B cell (primary cell): ENCODE data around the gene TUBB4B. TPM values are rescaled to one million over a fixed set of nuclear protein-coding genes. Genes with fewer than 3 reads are reported as not detected.

ENCODE experiments used
- ATAC-seq: fragments of 200-7000 bp; cut with Tn5 transposase; one replicate; pipeline ENCODE4 v1.10.0; 2021; ENCODE audit warnings: low read depth, mild to moderate bottlenecking, moderate number of reproducible peaks, moderate library complexity
- CTCF ChIA-PET: fragments of 350-600 bp; sonication (Branson Sonifier 250); formaldehyde crosslinking; loops from one replicate; lab custom pipeline; 2021; ENCODE audit warnings: antibody characterized with exemption, inconsistent platforms; lab: Charles Lee
- POLR2A ChIA-PET: fragments of 350-600 bp; sonication (Branson Sonifier 250); formaldehyde crosslinking; loops from one replicate; lab custom pipeline; 2021; ENCODE audit warnings: antibody characterized with exemption; lab: Charles Lee
- DNase-seq: peaks from one replicate; pipeline ENCODE4 v3.0.0; 2013
- H2AFZ ChIP-seq: 2 replicates; pipeline ENCODE4 v1.6.1; 2012; ENCODE audit warnings: mild to moderate bottlenecking, low read depth, low read length; ENCODE audit not compliant: insufficient read depth, poor library complexity, severe bottlenecking
- H3K27ac ChIP-seq, 2 donors: 1 replicate in 1 of 2; 2 replicates in 1 of 2; pipeline ENCODE4 v1.5.1; 2012 to 2013; ENCODE audit warnings: low read length in 2 of 2, mild to moderate bottlenecking in 2 of 2, moderate library complexity in 1 of 2
- H3K27me3 ChIP-seq, 4 experiments: fragments of 200-600 bp in 1 of 4; sonication (generic) in 1 of 4; replicated peaks in 1 of 4; 1 replicate in 2 of 4; 2 replicates in 2 of 4; pipeline versions ENCODE4 v1.6.1 to v1.7.0; 2013 to 2016; ENCODE audit warnings: low read length in 3 of 4, mild to moderate bottlenecking in 2 of 4, mixed read lengths in 1 of 4, moderate library complexity in 1 of 4; ENCODE audit not compliant: insufficient read depth in 4 of 4, control insufficient read depth in 3 of 4; ENCODE audit errors: control extremely low read depth in 1 of 4
- H3K36me3 ChIP-seq, 2 experiments: replicated peaks in 1 of 2; 1 replicate in 1 of 2; 2 replicates in 1 of 2; pipeline versions ENCODE4 v1.6.1 to v1.7.1; 2013; ENCODE audit warnings: low read length in 1 of 2; ENCODE audit not compliant: insufficient read depth in 2 of 2, control insufficient read depth in 1 of 2; ENCODE audit errors: control extremely low read depth in 1 of 2, extremely low read depth in 1 of 2
- H3K4me1 ChIP-seq, 2 donors: fragments of 200-600 bp in 1 of 2; sonication (generic) in 1 of 2; 1 replicate in 1 of 2; 2 replicates in 1 of 2; pipeline versions ENCODE4 v1.5.1 to v1.6.1; 2013 to 2017; ENCODE audit warnings: low read length in 2 of 2; ENCODE audit not compliant: control insufficient read depth in 2 of 2, insufficient read depth in 2 of 2
- H3K4me2 ChIP-seq: replicated peaks from 2 replicates; pipeline ENCODE3; 2012; ENCODE audit warnings: mild to moderate bottlenecking, low read depth, low read length; ENCODE audit not compliant: poor library complexity, severe bottlenecking
- H3K4me3 ChIP-seq, 5 experiments: fragments of 200-600 bp in 1 of 5; sonication (generic) in 1 of 5; 1 replicate in 3 of 5; 2 replicates in 2 of 5; pipeline versions ENCODE4 v1.5.1 to v1.7.0; 2011 to 2016; ENCODE audit warnings: low read length in 4 of 5, mild to moderate bottlenecking in 4 of 5, low read depth in 2 of 5, control low read depth in 1 of 5, moderate library complexity in 1 of 5; ENCODE audit not compliant: insufficient read depth in 1 of 5; ENCODE audit errors: control extremely low read depth in 1 of 5, extremely low read depth in 1 of 5
- H3K79me2 ChIP-seq: fragments of 200-600 bp; sonication (generic); one replicate; pipeline ENCODE4 v1.6.0; 2016; ENCODE audit warnings: low read length; ENCODE audit not compliant: control insufficient read depth, insufficient read depth
- H3K9ac ChIP-seq: fragments of 200-600 bp; sonication (generic); 2 replicates; pipeline ENCODE4 v1.6.1; 2017; ENCODE audit warnings: mild to moderate bottlenecking, low read length, moderate library complexity
- H3K9me3 ChIP-seq, 3 donors: one replicate each; pipeline versions ENCODE4 v1.6.1 to v1.7.1; 2013; ENCODE audit warnings: low read length in 2 of 3; ENCODE audit not compliant: control insufficient read depth in 2 of 3, insufficient read depth in 1 of 3; ENCODE audit errors: control extremely low read depth in 1 of 3
- H4K20me1 ChIP-seq: 2 replicates; pipeline ENCODE4 v1.6.0; 2012; ENCODE audit warnings: mild to moderate bottlenecking, low read length; ENCODE audit not compliant: insufficient read depth, control insufficient read depth, poor library complexity, severe bottlenecking
- H3K27ac Mint-ChIP-seq: one replicate; pipeline ENCODE4 v1.8.0; 2021; ENCODE audit warnings: mixed read lengths
- H3K27me3 Mint-ChIP-seq: one replicate; pipeline ENCODE4 v1.8.0; 2021; ENCODE audit warnings: mixed read lengths
- H3K4me1 Mint-ChIP-seq: one replicate; pipeline ENCODE4 v1.8.0; 2021; ENCODE audit warnings: mixed read lengths
- H3K4me3 Mint-ChIP-seq: one replicate; pipeline ENCODE4 v1.8.0; 2021; ENCODE audit warnings: mixed read lengths
- H3K9me3 Mint-ChIP-seq: one replicate; pipeline ENCODE4 v1.8.0; 2022; ENCODE audit warnings: mixed read lengths; ENCODE audit not compliant: insufficient read depth
- CTCF ChIP-seq: fragments of 200-600 bp; IDR thresholded peaks from one replicate; pipeline ENCODE4 v1.8.0; 2022; ENCODE audit warnings: antibody characterized with exemption, mild to moderate bottlenecking
- EZH2 ChIP-seq: IDR thresholded peaks from 2 replicates; pipeline ENCODE4 v1.6.1; 2012; ENCODE audit warnings: borderline replicate concordance, low read depth, mild to moderate bottlenecking, moderate library complexity, low read length; ENCODE audit not compliant: insufficient read depth, poor library complexity, severe bottlenecking
- WGBS: methylation state at CpG from one replicate; pipeline ENCODE4 v1.1.5; 2013; ENCODE audit warnings: missing lambda C conversion rate; ENCODE audit not compliant: insufficient coverage; 5-methylcytosine and 5-hydroxymethylcytosine counted together
- intact Hi-C: fragments of 100-400 bp; cut with micrococcal nuclease; formaldehyde crosslinking; loops from one replicate; pipeline ENCODE4 v1.10.0; 2022
- polyA plus RNA-seq: library from polyadenylated mRNA; depleted of rRNA; stranded (reverse); fragments of >200 nt; gene quantifications from 2 replicates; pipeline ENCODE4 v1.2.3, GENCODE V29; 2012
- total RNA-seq, 2 donors: library from RNA; stranded (reverse); fragments of 120-200 nt in 1 of 2; gene quantifications; 1 replicate in 1 of 2; 2 replicates in 1 of 2; pipeline versions ENCODE4 v1.2.3 to v1.2.4, GENCODE V29; 2013 to 2022

The TUBB4B gene
- total and polyA plus RNA-seq, 2 donors (not counting 1 experiment from before 2014, with no cell fraction given): 110 to 261 TPM

- Mint-ChIP-seq H3K9me3 (no peaks in the 10 kb centered on the region), H3K27ac (peak overlapping the region; percentile 78), H3K4me3 (peak overlapping the region; percentile 69), H3K4me1 (peaks cover 29% of the 10 kb centered on the region), H3K27me3 (no peaks in the 10 kb centered on the region)
- H2AFZ ChIP-seq: no peak overlapping the region
- TF ChIP-seq EZH2 (no peak), CTCF (no peak)
- DNase-seq: no peak
- no peaks in the 10 kb centered on the region for H3K27me3 ChIP-seq
- peak overlapping the region; percentile 15 to 48 for H3K27ac ChIP-seq
- 68% methylated on average over 15 of the region's 19 CpGs for WGBS
- peak overlapping the region in 4 of 5 experiments; percentile 33 to 50 (median 45) for H3K4me3 ChIP-seq
- peak overlapping the region; percentile 53 for H3K9ac ChIP-seq
- no peaks in the 10 kb centered on the region for H3K9me3 ChIP-seq
- H3K79me2 ChIP-seq: peaks cover 33% of the 10 kb centered on the region
- peaks cover 33% of the 10 kb centered on the region for H4K20me1 ChIP-seq
- ChIA-PET CTCF (interaction anchor here (0.6 to 1.5 kb wide), 6 partner anchors 11 to 233 kb away, joined by 3 to 6 read pairs (median 4); no protein-coding TSS in a partner anchor), POLR2A (interaction anchor here (0.7 to 1.8 kb wide), 7 partner anchors 9 to 29 kb away, joined by 3 to 6 read pairs (median 4); partner anchors contain the start of genes TOR4A and TUBB4B)
- H3K4me2 ChIP-seq: peak overlapping the region; percentile 64
- H3K36me3 ChIP-seq: peaks cover 0 to 28% of the 10 kb centered on the region in 2 experiments
- ATAC-seq: no peak
- intact Hi-C loops: loop anchor here (2.0 kb wide), 1 partner anchor 14 kb away; the partner anchor contains the start of gene NELFB
- peaks cover 11 to 48% of the 10 kb centered on the region in 2 donors for H3K4me1 ChIP-seq
Observed at GRCh38 chr9:137268538-137269201, 27.6 kb downstream of the TUBB4B start.
